Upper lobe of right lung (tissue), 1 donor: ENCODE results near the gene SNX30. TPM values are rescaled to one million over a fixed set of nuclear protein-coding genes. Genes with fewer than 3 reads are reported as not detected.

ENCODE experiments used
- ATAC-seq: fragments of 200-7000 bp; cut with Tn5 transposase; one replicate; pipeline ENCODE4 v1.9.1; 2020; ENCODE audit warnings: mild to moderate bottlenecking, moderate library complexity
- DNase-seq: peaks from one replicate; pipeline ENCODE4 v3.0.0-alpha.2; 2020
- H3K27ac ChIP-seq: fragments of 200-600 bp; one replicate; pipeline ENCODE4 v1.8.0; 2022
- H3K27me3 ChIP-seq: fragments of 200-600 bp; one replicate; pipeline ENCODE4 v1.8.0; 2022; ENCODE audit warnings: mild to moderate bottlenecking
- H3K36me3 ChIP-seq: fragments of 200-600 bp; one replicate; pipeline ENCODE4 v1.8.0; 2022
- H3K4me1 ChIP-seq: fragments of 200-600 bp; one replicate; pipeline ENCODE4 v1.8.0; 2022
- H3K4me3 ChIP-seq: fragments of 200-600 bp; one replicate; pipeline ENCODE4 v1.8.0; 2022; ENCODE audit warnings: mild to moderate bottlenecking
- H3K9me3 ChIP-seq: fragments of 200-600 bp; one replicate; pipeline ENCODE4 v1.8.0; 2022
- CTCF ChIP-seq: fragments of 200-600 bp; IDR thresholded peaks from one replicate; pipeline ENCODE4 v1.8.0; 2022; ENCODE audit warnings: antibody characterized with exemption
- intact Hi-C: fragments of 100-400 bp; cut with DNase I; formaldehyde crosslinking; loops from one replicate; pipeline ENCODE4 v1.11.0; 2022
- total RNA-seq: library from RNA; stranded (reverse); fragmentation: NEBNext Ultra II Directional; extraction: Animal tissue kit (Norgen Biotek cat#: 25700); gene quantifications from one replicate; pipeline ENCODE4 v1.2.1, GENCODE V29; 2021
- donor health status: DM: no; HTN: yes; CAD: no; lungs with severe emphysema.

The SNX30 gene
- total RNA-seq, 1 donor from 2014 or later: 76.3 TPM

GRCh38 chr9:112896131-112896530 is 145.6 kb downstream of the SNX30 start:
- H3K27me3 ChIP-seq: no peaks in the 10 kb centered on the region
- no peak overlapping the region for H3K27ac ChIP-seq
- H3K9me3 ChIP-seq: no peaks in the 10 kb centered on the region
- ATAC-seq: no peak
- H3K4me1 ChIP-seq: peaks cover 9% of the 10 kb centered on the region
- no peak for TF ChIP-seq CTCF
- intact Hi-C loops: loop anchor here (10.0 kb wide), 1 partner anchor 51 kb away; no protein-coding TSS in a partner anchor
- DNase-seq: no peak
- H3K36me3 ChIP-seq: no peaks in the 10 kb centered on the region
- H3K4me3 ChIP-seq: no peak overlapping the region

GRCh38 chr9:112898872-112899311 is 148.3 kb downstream of the SNX30 start:
- no peak overlapping the region for H3K27ac ChIP-seq
- peaks cover 4% of the 10 kb centered on the region for H3K4me1 ChIP-seq
- DNase-seq (no peak), ATAC-seq (peak; percentile 32)
- H3K4me3 ChIP-seq: no peak overlapping the region
- H3K27me3 ChIP-seq: no peaks in the 10 kb centered on the region
- no peaks in the 10 kb centered on the region for H3K9me3 ChIP-seq
- H3K36me3 ChIP-seq: no peaks in the 10 kb centered on the region
- no peak for TF ChIP-seq CTCF
- intact Hi-C loops: loop anchor here (10.0 kb wide), 1 partner anchor 54 kb away; no protein-coding TSS in a partner anchor

- intact Hi-C loops: no loop called here
- H3K36me3 ChIP-seq: no peaks in the 10 kb centered on the region
- no peak for DNase-seq
Observed at GRCh38 chr9:112900488-112900887, 149.9 kb downstream of the SNX30 start.

GRCh38 chr9:112900901-112901300 is 150.3 kb downstream of the SNX30 start:
- no peak overlapping the region for H3K27ac ChIP-seq
- no peaks in the 10 kb centered on the region for H3K4me1 ChIP-seq
- H3K36me3 ChIP-seq: no peaks in the 10 kb centered on the region
- intact Hi-C loops: no loop called here
- no peak overlapping the region for H3K4me3 ChIP-seq
- no peak for DNase-seq
- no peaks in the 10 kb centered on the region for H3K9me3 ChIP-seq
- no peak for ATAC-seq
- no peak for TF ChIP-seq CTCF
- H3K27me3 ChIP-seq: no peaks in the 10 kb centered on the region

More at GRCh38 chr9:112900488-112900887, 149.9 kb downstream of the SNX30 start:
- Histone ChIP-seq H3K9me3 (no peaks in the 10 kb centered on the region), H3K4me3 (no peak overlapping the region), H3K27ac (no peak overlapping the region), H3K27me3 (no peaks in the 10 kb centered on the region), H3K4me1 (no peaks in the 10 kb centered on the region)
- ATAC-seq: no peak
- TF ChIP-seq CTCF: no peak

- H3K36me3 ChIP-seq: no peaks in the 10 kb centered on the region
- TF ChIP-seq CTCF: no peak
- no peaks in the 10 kb centered on the region for H3K9me3 ChIP-seq
- H3K4me1 ChIP-seq: no peaks in the 10 kb centered on the region
- no peak for ATAC-seq
- no peak overlapping the region for H3K27ac ChIP-seq
- H3K4me3 ChIP-seq: no peak overlapping the region
- no peak for DNase-seq
- intact Hi-C loops: no loop called here
- H3K27me3 ChIP-seq: no peaks in the 10 kb centered on the region
Observed at GRCh38 chr9:112905084-112905483, 154.5 kb downstream of the SNX30 start.

GRCh38 chr9:112911736-112912135 is 161.2 kb downstream of the SNX30 start:
- Histone ChIP-seq H3K36me3 (no peaks in the 10 kb centered on the region), H3K4me3 (no peak overlapping the region), H3K4me1 (no peaks in the 10 kb centered on the region), H3K9me3 (no peaks in the 10 kb centered on the region), H3K27ac (no peak overlapping the region), H3K27me3 (no peaks in the 10 kb centered on the region)
- no peak for TF ChIP-seq CTCF
- intact Hi-C loops: no loop called here
- ATAC-seq (no peak), DNase-seq (no peak)
